CD4-positive, alpha-beta T cell (primary cell): ENCODE results near the gene ZGLP1. TPM values are rescaled to one million over a fixed set of nuclear protein-coding genes. Genes with fewer than 3 reads are reported as not detected.

Source experiments
- ATAC-seq: fragments of 200-7000 bp; cut with Tn5 transposase; one replicate; pipeline ENCODE4 v1.10.0; 2022; ENCODE audit warnings: mild to moderate bottlenecking; ENCODE audit not compliant: poor library complexity
- CTCF ChIA-PET: fragments of 350-600 bp; sonication (Branson Sonifier 250); formaldehyde crosslinking; loops from one replicate; lab custom pipeline; 2021; ENCODE audit warnings: antibody characterized with exemption, inconsistent platforms; lab: Charles Lee
- POLR2A ChIA-PET: fragments of 350-600 bp; sonication (Branson Sonifier 250); formaldehyde crosslinking; loops from one replicate; lab custom pipeline; 2021; ENCODE audit warnings: antibody characterized with exemption, inconsistent platforms; lab: Charles Lee
- DNase-seq, 14 experiments: peaks; one replicate each; pipeline ENCODE4 v3.0.0-alpha.2; 2013 to 2020; ENCODE audit warnings: mixed read lengths in 2 of 14
- H3K27ac ChIP-seq, 2 donors: one replicate each; pipeline versions ENCODE4 v1.5.1 to v1.7.0; 2013; ENCODE audit warnings: low read length in 2 of 2, low read depth in 1 of 2, mild to moderate bottlenecking in 1 of 2
- H3K27me3 ChIP-seq, 2 experiments: 1 replicate in 1 of 2; 2 replicates in 1 of 2; pipeline versions ENCODE4 v1.6.1 to v1.7.0; 2013; ENCODE audit warnings: low read length in 2 of 2, control low read depth in 1 of 2, mild to moderate bottlenecking in 1 of 2, moderate library complexity in 1 of 2; ENCODE audit not compliant: insufficient read depth in 2 of 2, control insufficient read depth in 1 of 2
- H3K36me3 ChIP-seq: one replicate; pipeline ENCODE4 v1.6.1; 2013; ENCODE audit warnings: low read length, control low read depth; ENCODE audit not compliant: insufficient read depth
- H3K4me1 ChIP-seq: one replicate; pipeline ENCODE4 v1.6.1; 2013; ENCODE audit warnings: low read length, control low read depth; ENCODE audit not compliant: insufficient read depth
- H3K4me3 ChIP-seq: one replicate; pipeline ENCODE4 v1.5.1; 2013; ENCODE audit warnings: mild to moderate bottlenecking, low read length, moderate library complexity
- H3K9me3 ChIP-seq, 2 experiments: 1 replicate in 1 of 2; 2 replicates in 1 of 2; pipeline versions ENCODE4 v1.6.1 to v1.7.0; 2013; ENCODE audit warnings: low read length in 2 of 2, mild to moderate bottlenecking in 2 of 2, control low read depth in 1 of 2, moderate library complexity in 1 of 2; ENCODE audit not compliant: control insufficient read depth in 1 of 2, insufficient read depth in 1 of 2
- H3K27ac Mint-ChIP-seq: one replicate; pipeline ENCODE4 v1.8.0; 2020; ENCODE audit warnings: mixed read lengths
- H3K27me3 Mint-ChIP-seq: one replicate; pipeline ENCODE4 v1.8.0; 2021; ENCODE audit warnings: mixed read lengths
- H3K36me3 Mint-ChIP-seq: one replicate; pipeline ENCODE4 v1.8.0; 2021; ENCODE audit warnings: low read depth, mixed read lengths
- H3K4me1 Mint-ChIP-seq: one replicate; pipeline ENCODE4 v1.8.0; 2021; ENCODE audit warnings: low read depth, mixed read lengths
- H3K4me3 Mint-ChIP-seq: one replicate; pipeline ENCODE4 v1.8.0; 2020; ENCODE audit warnings: mild to moderate bottlenecking, mixed read lengths
- H3K9me3 Mint-ChIP-seq: one replicate; pipeline ENCODE4 v1.8.0; 2020; ENCODE audit warnings: mixed read lengths
- intact Hi-C, 2 experiments: fragments of 100-400 bp; cut with DNase I in 1 of 2; cut with micrococcal nuclease in 1 of 2; formaldehyde crosslinking; loops; one replicate each; pipeline versions ENCODE4 v1.15.1 to v1.9.0; 2023 to 2025; cut with DNase I, micrococcal nuclease
- total RNA-seq, 174 experiments: library from RNA in 2 of 174; stranded (reverse) in 2 of 174; gene quantifications; one replicate each; pipeline ENCODE4 v1.2.3 and lab custom pipeline; 2021 to 2026
- TF ChIP-seq, protein P1 (sequence below): fragments of 200-600 bp; IDR thresholded peaks from one replicate; pipeline ENCODE4 v1.8.0; 2022; ENCODE audit warnings: antibody characterized with exemption, mild to moderate bottlenecking

ZGLP1 gene
- total RNA-seq, 2 experiments from 2014 or later = 1.6 to 2.6 TPM

DNA sequence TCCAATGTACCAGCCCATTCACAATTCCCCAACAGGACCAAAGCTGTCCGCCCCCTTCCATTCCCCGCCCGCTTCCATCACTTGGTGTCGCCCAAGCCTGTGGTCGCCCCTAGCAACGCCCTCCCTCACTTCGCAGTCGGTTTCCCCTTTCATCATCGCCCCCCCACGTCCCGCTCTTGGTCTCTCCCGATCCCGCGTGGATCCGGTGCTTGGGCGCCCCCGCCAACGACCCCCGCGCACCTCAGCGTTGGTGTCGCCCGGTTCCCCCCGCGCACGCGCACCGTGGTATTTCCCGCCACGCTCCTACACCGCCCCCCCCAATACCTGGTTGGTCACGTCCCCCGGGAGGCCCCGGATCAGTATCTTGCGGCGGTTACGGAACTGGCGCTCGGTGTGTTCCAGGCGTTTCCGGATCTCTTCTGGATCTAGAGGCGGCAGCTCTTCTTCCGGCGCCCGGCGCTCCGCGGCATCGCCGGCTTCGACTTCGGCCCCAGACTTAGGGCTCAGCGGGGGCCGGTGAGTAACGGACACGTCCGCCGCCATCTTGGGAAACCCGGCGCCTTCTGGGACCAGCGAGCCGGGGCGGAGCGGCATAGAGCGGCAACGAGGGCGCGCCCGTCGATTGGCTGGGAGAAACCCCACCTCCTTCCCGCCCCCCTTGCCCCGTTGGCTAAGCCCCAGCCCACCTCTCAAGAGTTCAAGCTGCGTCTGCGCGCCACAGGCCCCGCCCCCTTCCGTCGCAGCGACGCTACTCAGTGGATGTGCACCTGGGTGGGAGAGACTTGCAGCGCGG, 23.5 kb upstream of the ZGLP1 start, which contains the start of gene RAVER1:
TSS of gene RAVER1 (minus strand) at position 565 of the 793 bp plus-strand sequence. CDS start at position 543, 22 bp downstream.
- POLR2A ChIA-PET = interaction anchor here (0.6 to 1.9 kb wide), 11 partner anchors 10 to 271 kb away, joined by 3 to 10 read pairs (median 5); partner anchors contain the start of genes FDX2, ICAM1, PPAN and TYK2
- peak within 1 kb of the TSS; percentile 92 for H3K27ac Mint-ChIP-seq
- H3K4me1 Mint-ChIP-seq = peaks cover 23% of the 10 kb centered on the region
- TF ChIP-seq, protein P1, sequence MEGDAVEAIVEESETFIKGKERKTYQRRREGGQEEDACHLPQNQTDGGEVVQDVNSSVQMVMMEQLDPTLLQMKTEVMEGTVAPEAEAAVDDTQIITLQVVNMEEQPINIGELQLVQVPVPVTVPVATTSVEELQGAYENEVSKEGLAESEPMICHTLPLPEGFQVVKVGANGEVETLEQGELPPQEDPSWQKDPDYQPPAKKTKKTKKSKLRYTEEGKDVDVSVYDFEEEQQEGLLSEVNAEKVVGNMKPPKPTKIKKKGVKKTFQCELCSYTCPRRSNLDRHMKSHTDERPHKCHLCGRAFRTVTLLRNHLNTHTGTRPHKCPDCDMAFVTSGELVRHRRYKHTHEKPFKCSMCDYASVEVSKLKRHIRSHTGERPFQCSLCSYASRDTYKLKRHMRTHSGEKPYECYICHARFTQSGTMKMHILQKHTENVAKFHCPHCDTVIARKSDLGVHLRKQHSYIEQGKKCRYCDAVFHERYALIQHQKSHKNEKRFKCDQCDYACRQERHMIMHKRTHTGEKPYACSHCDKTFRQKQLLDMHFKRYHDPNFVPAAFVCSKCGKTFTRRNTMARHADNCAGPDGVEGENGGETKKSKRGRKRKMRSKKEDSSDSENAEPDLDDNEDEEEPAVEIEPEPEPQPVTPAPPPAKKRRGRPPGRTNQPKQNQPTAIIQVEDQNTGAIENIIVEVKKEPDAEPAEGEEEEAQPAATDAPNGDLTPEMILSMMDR = no peak
- Histone ChIP-seq H3K4me1 (peaks cover 54% of the 10 kb centered on the region), H3K27ac (peak within 1 kb of the TSS; percentile 87 to 91), H3K27me3 (no peaks in the 10 kb centered on the region), H3K9me3 (no peaks in the 10 kb centered on the region), H3K36me3 (peaks cover 48% of the 10 kb centered on the region), H3K4me3 (peak within 1 kb of the TSS; percentile 91)
- CTCF ChIA-PET = interaction anchor here (0.5 to 1.3 kb wide), 3 partner anchors 57 to 401 kb away, joined by 3 to 7 read pairs (median 6); no protein-coding TSS in a partner anchor
- intact Hi-C loops = loop anchor here (1.0 to 5.0 kb wide), 6 partner anchors 18 to 136 kb away; partner anchors contain the start of genes CDC37 (in 1 of the 2), ICAM4 (in 1 of the 2), ICAM5 (in 1 of the 2) and TYK2 (in 1 of the 2)
- peak within 1 kb of the TSS; percentile 96 for H3K4me3 Mint-ChIP-seq
- no peaks in the 10 kb centered on the region for H3K9me3 Mint-ChIP-seq
- H3K36me3 Mint-ChIP-seq = peaks cover 41% of the 10 kb centered on the region
- DNase-seq (peak; percentile 96 to 100 (median 98)), ATAC-seq (peak; percentile 96)
- no peaks in the 10 kb centered on the region for H3K27me3 Mint-ChIP-seq

GRCh38 chr19:10332158-10332964, 22.7 kb upstream of the ZGLP1 start:
- no peaks in the 10 kb centered on the region for H3K9me3 Mint-ChIP-seq
- DNase-seq (no peak), ATAC-seq (peak; percentile 1)
- Histone ChIP-seq H3K27ac (peak overlapping the region; percentile 87 to 91), H3K36me3 (peaks cover 56% of the 10 kb centered on the region), H3K4me3 (peak overlapping the region; percentile 91), H3K4me1 (peaks cover 49% of the 10 kb centered on the region), H3K9me3 (no peaks in the 10 kb centered on the region), H3K27me3 (no peaks in the 10 kb centered on the region)
- intact Hi-C loops = loop anchor here (5.0 kb wide), 2 partner anchors 45 to 135 kb away; partner anchors contain the start of genes ICAM4 (in 1 of the 2) and ICAM5 (in 1 of the 2)
- peak overlapping the region; percentile 92 for H3K27ac Mint-ChIP-seq
- H3K4me3 Mint-ChIP-seq = peak overlapping the region; percentile 96
- no peaks in the 10 kb centered on the region for H3K27me3 Mint-ChIP-seq
- POLR2A ChIA-PET = interaction anchor here (0.6 to 1.9 kb wide), 9 partner anchors 11 to 272 kb away, joined by 3 to 10 read pairs (median 5); partner anchors contain the start of genes FDX2, ICAM1 and TYK2
- peaks cover 22% of the 10 kb centered on the region for H3K4me1 Mint-ChIP-seq
- TF ChIP-seq, protein P1 = no peak
- H3K36me3 Mint-ChIP-seq = peaks cover 49% of the 10 kb centered on the region
- CTCF ChIA-PET = interaction anchor here (0.5 to 0.7 kb wide), 2 partner anchors 61 to 400 kb away, joined by 3 read pairs; partner anchors contain the start of gene ICAM1

GRCh38 chr19:10329555-10329954, 19.9 kb upstream of the ZGLP1 start:
- Histone ChIP-seq H3K27ac (no peak overlapping the region), H3K36me3 (peaks cover 62% of the 10 kb centered on the region), H3K27me3 (no peaks in the 10 kb centered on the region), H3K4me1 (peaks cover 33% of the 10 kb centered on the region), H3K9me3 (no peaks in the 10 kb centered on the region), H3K4me3 (no peak overlapping the region)
- Mint-ChIP-seq H3K36me3 (peaks cover 59% of the 10 kb centered on the region), H3K27ac (no peak overlapping the region), H3K4me3 (no peak overlapping the region), H3K4me1 (peaks cover 22% of the 10 kb centered on the region), H3K27me3 (no peaks in the 10 kb centered on the region), H3K9me3 (no peaks in the 10 kb centered on the region)
- intact Hi-C loops = no loop called here
- ChIA-PET CTCF (interaction anchor here (0.5 to 1.1 kb wide), 3 partner anchors 61 to 432 kb away, joined by 3 to 5 read pairs (median 4); no protein-coding TSS in a partner anchor), POLR2A (no interaction called here)
- DNase-seq = no peak
- TF ChIP-seq, protein P1 = no peak
- ATAC-seq = no peak
